Keratinocyte (primary cell): Measurements from ENCODE around the gene PSMB9. TPM values are rescaled to one million over a fixed set of nuclear protein-coding genes. Genes with fewer than 3 reads are reported as not detected.

Source experiments
- DNase-seq: peaks from one replicate; pipeline ENCODE4 v3.0.0-alpha.2; 2011; ENCODE audit warnings: low read depth, missing footprints, low spot score
- FAIRE-seq: peaks from 2 replicates; lab custom pipeline; 2011; peaks lifted over from hg19 to GRCh38; lab: Jason Lieb, UNC
- H2AFZ ChIP-seq: 2 replicates; pipeline ENCODE4 v1.6.0; 2012; ENCODE audit warnings: low read length, control low read depth, inconsistent platforms; ENCODE audit not compliant: control insufficient read depth
- H3K27ac ChIP-seq: 2 replicates; pipeline ENCODE4 v1.5.1; 2011; ENCODE audit warnings: low read length; ENCODE audit not compliant: control insufficient read depth, insufficient read depth
- H3K27me3 ChIP-seq: 3 replicates; pipeline ENCODE4 v1.6.0; 2011; ENCODE audit warnings: low read length; ENCODE audit not compliant: control insufficient read depth, insufficient read depth; ENCODE audit errors: extremely low read depth
- H3K36me3 ChIP-seq, 2 experiments: 2 replicates in 1 of 2; 3 replicates in 1 of 2; pipeline ENCODE4 v1.5.1; 2011; ENCODE audit warnings: low read length in 2 of 2, mild to moderate bottlenecking in 1 of 2; ENCODE audit not compliant: control insufficient read depth in 2 of 2, insufficient read depth in 2 of 2; ENCODE audit errors: extremely low read depth in 1 of 2
- H3K4me1 ChIP-seq: 3 replicates; pipeline ENCODE4 v1.5.1; 2011; ENCODE audit warnings: low read length; ENCODE audit not compliant: control insufficient read depth, insufficient read depth; ENCODE audit errors: extremely low read depth
- H3K4me2 ChIP-seq: 3 replicates; pipeline ENCODE4 v1.6.0; 2011; ENCODE audit warnings: low read depth, low read length; ENCODE audit not compliant: control insufficient read depth, insufficient read depth; ENCODE audit errors: extremely low read depth
- H3K4me3 ChIP-seq, 3 experiments: fragments of 200-600 bp in 1 of 3; sonication (generic) in 1 of 3; 2 replicates in 2 of 3; 3 replicates in 1 of 3; pipeline ENCODE4 v1.5.1; 2011 to 2016; ENCODE audit warnings: low read length in 3 of 3, mild to moderate bottlenecking in 3 of 3, control low read depth in 2 of 3, inconsistent platforms in 1 of 3, low read depth in 1 of 3, mixed read lengths in 1 of 3, mixed run types in 1 of 3, moderate library complexity in 1 of 3; ENCODE audit not compliant: control insufficient read depth in 2 of 3, insufficient read depth in 2 of 3; ENCODE audit errors: extremely low read depth in 1 of 3
- H3K79me2 ChIP-seq: 2 replicates; pipeline ENCODE4 v1.6.0; 2012; ENCODE audit warnings: low read length; ENCODE audit not compliant: control insufficient read depth, insufficient read depth
- H3K9ac ChIP-seq: 3 replicates; pipeline ENCODE4 v1.6.0; 2011; ENCODE audit warnings: low read length; ENCODE audit not compliant: control insufficient read depth, insufficient read depth; ENCODE audit errors: extremely low read depth
- H3K9me1 ChIP-seq: 3 replicates; pipeline ENCODE4 v1.6.0; 2011; ENCODE audit warnings: low read length; ENCODE audit not compliant: control insufficient read depth, insufficient read depth; ENCODE audit errors: extremely low read depth
- H3K9me3 ChIP-seq: 2 replicates; pipeline ENCODE4 v1.5.1; 2012; ENCODE audit warnings: low read depth, low read length; ENCODE audit not compliant: control insufficient read depth
- H4K20me1 ChIP-seq: 3 replicates; pipeline ENCODE4 v1.6.0; 2011; ENCODE audit warnings: low read length; ENCODE audit not compliant: control insufficient read depth, insufficient read depth; ENCODE audit errors: extremely low read depth
- EZH2 ChIP-seq: IDR thresholded peaks from one replicate; pipeline ENCODE4 v1.6.1; 2012; ENCODE audit warnings: inconsistent platforms, mild to moderate bottlenecking, low read length, moderate library complexity
- dilution Hi-C: fragments of 300-500 bp; cut with MboI; formaldehyde crosslinking; loops from one replicate; pipeline ENCODE4 v1.7.0; 2020; ENCODE audit warnings: low sequenced_read_pairs; ENCODE audit not compliant: extremely low pct_ligation_motif_present
- polyA plus RNA-seq, 5 experiments: library from polyadenylated mRNA; depleted of rRNA in 3 of 5; stranded (reverse) in 3 of 5; stranded (forward) in 1 of 5; unstranded in 1 of 5; fragments of >200 nt; gene quantifications; 1 replicate in 1 of 5; 2 replicates in 3 of 5; 3 replicates in 1 of 5; pipeline versions ENCODE4 v1.2.1 to v1.2.3, GENCODE V29; 2011 to 2012; ENCODE audit warnings: missing spikeins in 2 of 5, low read depth in 1 of 5, low replicate concordance in 1 of 5
- TF ChIP-seq, protein P1 (sequence below), 3 experiments: IDR thresholded peaks in 1 of 3; conservative IDR thresholded peaks in 1 of 3; optimal IDR thresholded peaks in 1 of 3; 2 replicates in 2 of 3; 3 replicates in 1 of 3; pipeline versions ENCODE3 to v1.5.1; 2011; ENCODE audit warnings: low read length in 3 of 3, mild to moderate bottlenecking in 3 of 3, moderate library complexity in 2 of 3, control low read depth in 1 of 3, inconsistent platforms in 1 of 3; ENCODE audit not compliant: insufficient read depth in 2 of 3; ENCODE audit errors: extremely low read depth in 1 of 3

Gene PSMB9
- polyA plus RNA-seq, 1 donor (not counting 4 experiments of a cell fraction or from before 2014, with no cell fraction given): 25.4 TPM

- Histone ChIP-seq H3K4me1 (peaks cover 4% of the 10 kb centered on the region), H3K9me1 (no peaks in the 10 kb centered on the region), H3K27ac (no peak overlapping the region), H3K9ac (no peak overlapping the region), H2AFZ (no peak overlapping the region), H3K4me3 (no peak overlapping the region), H3K4me2 (no peak overlapping the region), H3K36me3 (peaks cover 25 to 33% of the 10 kb centered on the region in 2 experiments), H4K20me1 (no peaks in the 10 kb centered on the region), H3K9me3 (no peaks in the 10 kb centered on the region), H3K27me3 (no peaks in the 10 kb centered on the region), H3K79me2 (no peaks in the 10 kb centered on the region)
- FAIRE-seq (no peak), DNase-seq (no peak)
- dilution Hi-C loops: no loop called here
- TF ChIP-seq, protein P1, sequence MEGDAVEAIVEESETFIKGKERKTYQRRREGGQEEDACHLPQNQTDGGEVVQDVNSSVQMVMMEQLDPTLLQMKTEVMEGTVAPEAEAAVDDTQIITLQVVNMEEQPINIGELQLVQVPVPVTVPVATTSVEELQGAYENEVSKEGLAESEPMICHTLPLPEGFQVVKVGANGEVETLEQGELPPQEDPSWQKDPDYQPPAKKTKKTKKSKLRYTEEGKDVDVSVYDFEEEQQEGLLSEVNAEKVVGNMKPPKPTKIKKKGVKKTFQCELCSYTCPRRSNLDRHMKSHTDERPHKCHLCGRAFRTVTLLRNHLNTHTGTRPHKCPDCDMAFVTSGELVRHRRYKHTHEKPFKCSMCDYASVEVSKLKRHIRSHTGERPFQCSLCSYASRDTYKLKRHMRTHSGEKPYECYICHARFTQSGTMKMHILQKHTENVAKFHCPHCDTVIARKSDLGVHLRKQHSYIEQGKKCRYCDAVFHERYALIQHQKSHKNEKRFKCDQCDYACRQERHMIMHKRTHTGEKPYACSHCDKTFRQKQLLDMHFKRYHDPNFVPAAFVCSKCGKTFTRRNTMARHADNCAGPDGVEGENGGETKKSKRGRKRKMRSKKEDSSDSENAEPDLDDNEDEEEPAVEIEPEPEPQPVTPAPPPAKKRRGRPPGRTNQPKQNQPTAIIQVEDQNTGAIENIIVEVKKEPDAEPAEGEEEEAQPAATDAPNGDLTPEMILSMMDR (optimal IDR thresholded peaks at IDR 0.05 in 1 of 3, IDR thresholded peaks at IDR 0.05 in 1 of 3, conservative IDR thresholded peaks at IDR 0.05 in 1 of 3; ENCODE audit: extremely low read depth in 1 of 3, insufficient read depth in 2 of 3, low read length in 3 of 3): no peak
- no peak for TF ChIP-seq EZH2
Observed at GRCh38 chr6:32829495-32829894, 24.5 kb upstream of the PSMB9 start.

DNA sequence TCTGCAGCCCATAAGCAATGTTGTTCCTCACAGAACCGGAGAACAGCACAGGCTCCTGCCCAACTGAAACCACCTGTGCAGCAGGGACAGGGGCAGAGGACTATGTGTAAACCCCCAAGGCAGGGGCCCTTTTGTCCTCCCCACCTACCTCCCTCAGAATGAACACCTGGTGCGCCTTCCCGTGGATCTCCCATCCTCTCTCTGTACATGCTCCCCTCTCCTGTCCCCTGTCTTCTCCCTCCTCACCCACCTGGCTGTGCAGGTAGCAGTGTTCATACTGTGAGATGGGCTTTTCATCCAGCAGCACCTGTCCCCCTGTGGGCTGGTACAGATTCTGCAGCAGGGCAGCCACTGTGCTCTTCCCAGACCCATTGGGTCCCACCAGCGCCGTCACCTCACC is 24.0 kb upstream of the PSMB9 start:
- H3K27ac ChIP-seq: no peak overlapping the region
- H3K9ac ChIP-seq: no peak overlapping the region
- H2AFZ ChIP-seq: no peak overlapping the region
- H3K4me2 ChIP-seq: no peak overlapping the region
- dilution Hi-C loops: no loop called here
- no peak for FAIRE-seq
- peaks cover 4% of the 10 kb centered on the region for H3K4me1 ChIP-seq
- no peaks in the 10 kb centered on the region for H4K20me1 ChIP-seq
- no peaks in the 10 kb centered on the region for H3K9me1 ChIP-seq
- TF ChIP-seq, protein P1 (optimal IDR thresholded peaks at IDR 0.05 in 1 of 3, IDR thresholded peaks at IDR 0.05 in 1 of 3, conservative IDR thresholded peaks at IDR 0.05 in 1 of 3; ENCODE audit: extremely low read depth in 1 of 3, insufficient read depth in 2 of 3, low read length in 3 of 3): no peak
- TF ChIP-seq EZH2: no peak
- peaks cover under 1% of the 10 kb centered on the region for H3K79me2 ChIP-seq
- H3K36me3 ChIP-seq: peaks cover 25 to 36% of the 10 kb centered on the region in 2 experiments
- no peaks in the 10 kb centered on the region for H3K27me3 ChIP-seq
- H3K9me3 ChIP-seq: no peaks in the 10 kb centered on the region
- no peak for DNase-seq
- no peak overlapping the region for H3K4me3 ChIP-seq
